Epithelial cell of esophagus (primary cell): Measurements from ENCODE around the gene VPS8.

Experiments used
- DNase-seq: peaks from one replicate; pipeline ENCODE4 v3.0.0; 2010; ENCODE audit warnings: low read depth
- H3K4me3 ChIP-seq: 2 replicates; pipeline ENCODE4 v1.5.1; 2011; ENCODE audit warnings: mild to moderate bottlenecking, low read length, control low read depth
- CTCF ChIP-seq: IDR thresholded peaks from 2 replicates; pipeline ENCODE4 v1.5.1; 2011; ENCODE audit warnings: low read depth, mild to moderate bottlenecking, low read length, control low read depth, inconsistent platforms; ENCODE audit not compliant: insufficient read depth; ENCODE audit errors: missing control alignments

VPS8 gene

GRCh38 chr3:184836090-184836822 is 24.3 kb downstream of the VPS8 start:
- TF ChIP-seq CTCF = no peak
- no peak overlapping the region for H3K4me3 ChIP-seq
- DNase-seq = no peak

- no peak for DNase-seq
- no peak overlapping the region for H3K4me3 ChIP-seq
- TF ChIP-seq CTCF = no peak
Observed at GRCh38 chr3:184842433-184842832, 30.5 kb downstream of the VPS8 start.

- H3K4me3 ChIP-seq = no peak overlapping the region
- TF ChIP-seq CTCF = no peak
- DNase-seq = no peak
Observed at GRCh38 chr3:184845819-184846218, 33.9 kb downstream of the VPS8 start.

GRCh38 chr3:184846496-184846895 is 34.5 kb downstream of the VPS8 start:
- no peak for DNase-seq
- H3K4me3 ChIP-seq = no peak overlapping the region
- no peak for TF ChIP-seq CTCF

GRCh38 chr3:184848934-184849333 is 37.0 kb downstream of the VPS8 start:
- no peak for DNase-seq
- no peak overlapping the region for H3K4me3 ChIP-seq
- no peak for TF ChIP-seq CTCF

GRCh38 chr3:184850201-184850600 is 38.2 kb downstream of the VPS8 start:
- no peak for TF ChIP-seq CTCF
- no peak for DNase-seq
- H3K4me3 ChIP-seq = no peak overlapping the region

GRCh38 chr3:184857099-184857498 is 45.1 kb downstream of the VPS8 start:
- DNase-seq = no peak
- no peak for TF ChIP-seq CTCF
- H3K4me3 ChIP-seq = no peak overlapping the region
